Thyroid gland (tissue), 4 donors: ENCODE results near the gene TLCD5.

ENCODE experiments used
- CTCF ChIP-seq, 6 experiments: fragments of 200-600 bp in 3 of 6; fragments of 450-650 bp in 3 of 6; sonication (generic) in 3 of 6; IDR thresholded peaks; one replicate each; pipeline ENCODE4 v1.5.1; 2016 to 2019; ENCODE audit warnings: antibody characterized with exemption in 6 of 6, mild to moderate bottlenecking in 2 of 6, inconsistent platforms in 1 of 6, moderate library complexity in 1 of 6
- POLR2A ChIP-seq, 2 donors: fragments of 450-650 bp; IDR thresholded peaks; one replicate each; pipeline ENCODE4 v1.6.1; 2017; ENCODE audit warnings: antibody characterized with exemption in 2 of 2, mild to moderate bottlenecking in 2 of 2, moderate library complexity in 1 of 2

GRCh38 chr11:120336641-120337354 is 11.7 kb downstream of the TLCD5 start:
- no peak for TF ChIP-seq POLR2A (IDR thresholded peaks at IDR 0.05)
- TF ChIP-seq CTCF (IDR thresholded peaks at IDR 0.05), result no peak
